Progenitor cell of endocrine pancreas (in vitro differentiated cells): ENCODE measurements around the gene PROSER2. TPM values are rescaled to one million over a fixed set of nuclear protein-coding genes. Genes with fewer than 3 reads are reported as not detected.
A peak's percentile ranks its signal among the peaks of the same experiment; 100 is the strongest.

Experiments
- DNase-seq: peaks from one replicate; pipeline ENCODE4 v3.0.0; 2021; ENCODE audit warnings: low spot score; ENCODE audit not compliant: unreplicated experiment
- H3K27ac Mint-ChIP-seq: 2 replicates; pipeline ENCODE4 v1.8.0; 2021; ENCODE audit warnings: mild to moderate bottlenecking, moderate library complexity, mixed read lengths
- H3K27me3 Mint-ChIP-seq: 2 replicates; pipeline ENCODE4 v1.8.0; 2021; ENCODE audit warnings: mixed read lengths
- H3K36me3 Mint-ChIP-seq: 2 replicates; pipeline ENCODE4 v1.8.0; 2022; ENCODE audit warnings: mixed read lengths; ENCODE audit not compliant: insufficient read depth
- H3K4me1 Mint-ChIP-seq: 2 replicates; pipeline ENCODE4 v1.8.0; 2021; ENCODE audit warnings: low read depth, mixed read lengths
- H3K4me3 Mint-ChIP-seq: 2 replicates; pipeline ENCODE4 v1.8.0; 2021; ENCODE audit warnings: low read depth, mild to moderate bottlenecking, moderate library complexity, mixed read lengths
- H3K9me3 Mint-ChIP-seq: 2 replicates; pipeline ENCODE4 v1.8.0; 2021; ENCODE audit warnings: low read depth, mixed read lengths
- total RNA-seq: library from RNA; stranded (reverse); gene quantifications from 2 replicates; pipeline ENCODE4 v1.2.1, GENCODE V29; 2021
- TF ChIP-seq, protein P1 (sequence below): fragments of 200-600 bp; sonication (generic); IDR thresholded peaks from one replicate; pipeline ENCODE4 v1.5.0; 2021; ENCODE audit warnings: antibody characterized with exemption, mild to moderate bottlenecking; ENCODE audit not compliant: unreplicated experiment

The PROSER2 gene
- total RNA-seq, 1 donor from 2014 or later, result 19.0 TPM

DNA sequence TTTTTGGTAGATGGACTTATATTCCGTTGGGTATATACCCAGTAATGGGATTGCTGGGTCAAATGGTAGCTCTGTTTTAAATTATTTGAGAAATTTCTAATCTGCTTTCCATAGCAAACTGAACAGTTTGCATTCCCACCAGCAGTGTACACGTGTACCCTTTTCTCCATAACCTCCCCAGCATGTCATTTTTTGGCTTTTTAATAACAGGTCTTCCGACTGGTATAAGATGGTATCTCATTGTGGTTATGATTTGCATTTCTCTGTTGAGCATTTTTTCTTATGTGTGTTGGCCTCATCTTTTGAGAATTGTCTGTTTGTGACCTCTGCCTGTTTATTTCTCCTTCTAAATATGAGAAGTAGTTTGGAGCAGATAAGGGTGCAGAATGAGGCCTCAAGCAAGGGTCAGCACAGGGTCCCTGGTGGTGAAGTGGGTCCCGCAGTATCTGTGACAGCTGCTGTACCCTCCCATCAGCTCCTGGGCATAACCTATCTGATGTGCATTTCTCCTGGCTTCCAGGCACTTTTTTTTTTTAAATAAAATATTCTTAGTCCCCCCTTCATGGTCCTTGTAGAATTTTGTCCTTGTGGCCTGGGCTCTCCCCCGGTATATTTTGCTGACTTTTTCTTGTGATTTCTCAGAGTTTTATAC is 73.5 kb downstream of the PROSER2 start:
- no peaks in the 10 kb centered on the region for H3K36me3 Mint-ChIP-seq
- DNase-seq, result no peak
- H3K27ac Mint-ChIP-seq, result peak overlapping the region; percentile 0
- TF ChIP-seq, protein P1, sequence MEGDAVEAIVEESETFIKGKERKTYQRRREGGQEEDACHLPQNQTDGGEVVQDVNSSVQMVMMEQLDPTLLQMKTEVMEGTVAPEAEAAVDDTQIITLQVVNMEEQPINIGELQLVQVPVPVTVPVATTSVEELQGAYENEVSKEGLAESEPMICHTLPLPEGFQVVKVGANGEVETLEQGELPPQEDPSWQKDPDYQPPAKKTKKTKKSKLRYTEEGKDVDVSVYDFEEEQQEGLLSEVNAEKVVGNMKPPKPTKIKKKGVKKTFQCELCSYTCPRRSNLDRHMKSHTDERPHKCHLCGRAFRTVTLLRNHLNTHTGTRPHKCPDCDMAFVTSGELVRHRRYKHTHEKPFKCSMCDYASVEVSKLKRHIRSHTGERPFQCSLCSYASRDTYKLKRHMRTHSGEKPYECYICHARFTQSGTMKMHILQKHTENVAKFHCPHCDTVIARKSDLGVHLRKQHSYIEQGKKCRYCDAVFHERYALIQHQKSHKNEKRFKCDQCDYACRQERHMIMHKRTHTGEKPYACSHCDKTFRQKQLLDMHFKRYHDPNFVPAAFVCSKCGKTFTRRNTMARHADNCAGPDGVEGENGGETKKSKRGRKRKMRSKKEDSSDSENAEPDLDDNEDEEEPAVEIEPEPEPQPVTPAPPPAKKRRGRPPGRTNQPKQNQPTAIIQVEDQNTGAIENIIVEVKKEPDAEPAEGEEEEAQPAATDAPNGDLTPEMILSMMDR, result no peak
- peaks cover 6% of the 10 kb centered on the region for H3K4me1 Mint-ChIP-seq
- H3K4me3 Mint-ChIP-seq, result no peak overlapping the region
- no peaks in the 10 kb centered on the region for H3K27me3 Mint-ChIP-seq
- no peaks in the 10 kb centered on the region for H3K9me3 Mint-ChIP-seq

DNA sequence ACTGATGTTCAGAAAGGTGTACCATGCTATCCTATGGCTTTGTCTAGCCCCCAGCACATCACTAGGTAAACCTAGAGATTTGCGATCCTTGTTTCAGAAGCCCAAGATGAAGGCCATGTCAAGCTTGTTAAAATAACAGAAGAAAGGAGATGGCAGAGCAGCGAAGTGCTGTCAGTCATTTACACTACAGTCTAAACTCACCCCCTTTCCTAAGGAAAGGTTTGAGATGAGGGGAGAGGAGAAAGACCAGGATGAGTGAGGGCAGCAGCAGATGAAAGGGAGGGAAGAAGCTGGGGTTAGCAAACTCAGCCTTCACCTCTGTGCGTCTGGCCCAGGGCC is 74.8 kb downstream of the PROSER2 start:
- no peak for DNase-seq
- H3K9me3 Mint-ChIP-seq, result no peaks in the 10 kb centered on the region
- H3K27ac Mint-ChIP-seq, result peak overlapping the region; percentile 86
- no peaks in the 10 kb centered on the region for H3K36me3 Mint-ChIP-seq
- TF ChIP-seq, protein P1, result no peak
- peaks cover 6% of the 10 kb centered on the region for H3K4me1 Mint-ChIP-seq
- no peaks in the 10 kb centered on the region for H3K27me3 Mint-ChIP-seq
- H3K4me3 Mint-ChIP-seq, result no peak overlapping the region

DNA sequence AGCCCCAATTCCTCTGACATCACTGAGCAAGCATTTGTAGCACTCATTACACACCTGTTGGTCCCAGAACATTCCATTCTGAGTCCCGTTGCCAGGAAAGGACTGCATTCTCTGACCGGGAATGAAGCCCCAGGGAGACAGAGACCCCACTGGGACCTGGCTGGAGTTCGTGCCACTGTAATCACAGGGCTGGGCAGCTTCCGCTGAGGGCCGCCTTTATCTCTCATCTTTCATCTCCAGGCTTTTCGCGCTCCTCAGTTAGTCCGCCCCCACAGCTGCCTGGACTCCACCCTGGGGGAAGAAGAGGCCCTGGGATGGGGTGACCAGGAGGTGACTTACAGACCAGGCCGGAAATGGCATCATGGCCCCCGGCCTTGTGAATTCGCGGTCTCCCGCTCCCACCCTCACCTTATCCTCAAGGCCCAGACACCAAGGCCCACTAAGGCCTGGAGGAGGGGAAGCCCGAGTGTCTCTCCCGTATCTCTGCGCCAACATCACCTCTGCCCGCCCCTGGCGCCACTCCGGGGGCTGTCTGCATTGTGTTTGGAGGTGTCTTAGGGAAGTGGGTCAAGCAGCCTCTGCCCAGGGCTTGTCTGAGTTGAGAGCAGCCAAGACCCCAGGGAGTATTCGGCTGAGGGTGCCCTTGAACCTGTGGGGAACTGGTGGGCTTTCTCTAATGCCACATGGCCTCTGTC is 75.4 kb downstream of the PROSER2 start:
- H3K4me1 Mint-ChIP-seq, result peaks cover 6% of the 10 kb centered on the region

DNA sequence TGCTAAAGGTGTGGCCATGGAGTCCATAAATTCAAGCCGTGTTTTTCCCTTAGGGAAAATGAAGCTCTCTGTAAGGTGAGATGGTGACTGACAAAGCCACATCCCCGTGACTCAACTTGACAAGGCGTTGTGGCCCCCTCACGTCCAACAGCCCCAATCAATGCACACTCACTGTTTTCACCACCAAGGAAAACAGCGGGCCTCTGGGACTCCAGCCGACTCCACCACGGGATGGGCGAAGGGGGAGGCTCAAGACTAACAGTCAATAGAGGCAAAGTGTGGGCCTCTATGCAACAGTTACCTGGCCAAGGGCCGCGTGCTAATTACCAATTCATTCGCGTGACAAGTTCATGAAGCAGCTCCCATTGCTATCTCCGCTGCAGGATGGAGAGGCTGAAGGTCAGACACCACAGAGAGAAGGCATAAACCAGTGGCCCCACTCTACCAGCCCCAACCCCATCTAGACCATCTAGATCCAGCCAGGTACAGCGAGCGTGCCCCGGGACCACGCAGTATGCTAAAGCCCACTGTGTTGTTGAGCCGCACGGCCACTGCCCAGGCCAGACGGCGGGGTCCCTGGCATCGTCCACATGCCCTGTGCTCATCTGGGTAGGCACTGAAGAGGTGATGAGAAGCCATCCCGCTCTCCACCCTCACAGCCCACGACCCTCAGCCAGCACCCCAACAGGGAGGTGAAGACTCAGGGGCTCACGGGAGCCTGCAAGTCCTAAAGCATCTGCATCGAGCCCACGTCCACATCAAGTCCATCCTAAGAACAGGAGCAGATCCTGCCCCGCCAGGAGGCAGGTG is 76.1 kb downstream of the PROSER2 start:
- DNase-seq, result no peak
- no peaks in the 10 kb centered on the region for H3K27me3 Mint-ChIP-seq
- no peak overlapping the region for H3K27ac Mint-ChIP-seq
- no peaks in the 10 kb centered on the region for H3K9me3 Mint-ChIP-seq
- TF ChIP-seq, protein P1, result no peak
- H3K4me1 Mint-ChIP-seq, result peaks cover 6% of the 10 kb centered on the region
- no peaks in the 10 kb centered on the region for H3K36me3 Mint-ChIP-seq
- no peak overlapping the region for H3K4me3 Mint-ChIP-seq

More for the DNA sequence above, 75.4 kb downstream of the PROSER2 start:
- H3K4me3 Mint-ChIP-seq, result no peak overlapping the region
- H3K9me3 Mint-ChIP-seq, result no peaks in the 10 kb centered on the region
- no peaks in the 10 kb centered on the region for H3K27me3 Mint-ChIP-seq
- TF ChIP-seq, protein P1, result no peak
- H3K36me3 Mint-ChIP-seq, result no peaks in the 10 kb centered on the region
- DNase-seq, result no peak
- H3K27ac Mint-ChIP-seq, result peak overlapping the region; percentile 43

DNA sequence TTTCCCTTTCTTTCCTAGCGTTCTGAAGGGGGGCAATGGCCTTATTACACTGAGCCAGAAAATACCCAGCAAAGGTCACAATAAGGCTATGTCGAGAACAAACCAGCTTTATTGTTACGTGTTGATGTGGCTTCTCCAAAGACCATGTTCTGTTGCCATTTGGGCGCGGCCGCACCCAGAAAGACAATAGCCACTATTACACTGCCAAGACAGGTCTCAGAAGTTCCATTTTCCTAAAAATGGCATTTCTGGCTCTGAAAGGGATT is 77.8 kb downstream of the PROSER2 start:
- no peaks in the 10 kb centered on the region for H3K9me3 Mint-ChIP-seq
- no peak overlapping the region for H3K4me3 Mint-ChIP-seq
- peaks cover 6% of the 10 kb centered on the region for H3K4me1 Mint-ChIP-seq
- TF ChIP-seq, protein P1, result no peak
- DNase-seq, result no peak
- H3K27me3 Mint-ChIP-seq, result no peaks in the 10 kb centered on the region
- H3K36me3 Mint-ChIP-seq, result no peaks in the 10 kb centered on the region
- H3K27ac Mint-ChIP-seq, result no peak overlapping the region
